NCI-H1105 treated with DMSO at 0.1 percent for 48 hours (cell line): ENCODE data around the gene HECW1.
"Not testable (repeated sequence)": the region's sequence is repeated elsewhere in the genome, so short reads cannot be mapped to it uniquely, and the experiment has no call there.

Source experiments
- DNase-seq: peaks from one replicate; lab custom pipeline; 2025; lab: John Stamatoyannopoulos, UW

The HECW1 gene

DNA sequence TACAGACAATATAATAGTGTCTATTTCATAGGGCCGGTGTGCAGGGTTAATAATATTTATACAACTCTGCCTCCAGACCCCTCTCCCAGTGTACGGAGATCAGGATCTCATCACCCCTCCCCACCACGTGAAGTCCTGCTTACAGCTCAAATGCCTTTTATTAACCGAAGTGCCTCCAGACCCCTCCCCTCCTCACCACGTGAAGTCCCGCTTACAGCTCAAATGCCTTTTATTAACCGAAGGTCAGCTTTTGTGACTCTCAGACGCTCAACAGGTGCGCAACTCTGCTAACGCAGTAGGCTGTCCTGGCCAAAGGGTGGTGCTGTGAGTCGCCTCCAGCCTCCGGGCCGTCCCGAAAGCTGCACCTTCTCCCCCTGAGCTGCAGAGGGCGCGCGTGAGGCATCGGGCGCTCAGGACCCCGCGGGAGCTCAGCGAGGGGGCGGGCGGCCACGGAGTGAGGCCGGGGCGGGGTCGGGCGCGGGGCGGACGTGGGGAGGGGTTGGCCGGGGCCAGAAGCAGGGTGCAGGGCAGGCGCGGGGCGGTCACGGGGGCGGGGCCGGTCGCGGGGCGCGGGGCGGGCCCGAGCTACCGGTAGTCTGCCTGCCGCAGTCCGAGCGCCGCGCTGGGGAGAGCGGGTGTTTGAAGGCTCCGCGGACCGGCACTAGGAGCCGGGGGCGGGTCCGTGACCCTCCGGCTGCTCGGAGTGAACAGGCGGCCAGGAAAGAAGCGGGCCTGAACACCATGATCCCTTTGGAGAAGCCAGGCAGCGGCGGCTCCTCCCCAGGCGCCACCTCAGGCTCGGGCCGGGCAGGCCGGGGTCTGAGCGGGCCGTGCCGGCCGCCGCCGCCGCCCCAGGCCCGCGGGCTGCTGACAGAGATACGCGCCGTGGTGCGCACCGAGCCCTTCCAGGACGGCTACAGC is 470.3 kb downstream of the HECW1 start, which contains the start of gene STK17A:
Gene STK17A (plus strand): TSS at position 606 of the 921 bp plus-strand sequence. CDS start 136 bp downstream, at position 742.
- peak; percentile 94 for DNase-seq

GRCh38 chr7:43583424-43584194 is 471.2 kb downstream of the HECW1 start:
- DNase-seq: peak; percentile 61

DNA sequence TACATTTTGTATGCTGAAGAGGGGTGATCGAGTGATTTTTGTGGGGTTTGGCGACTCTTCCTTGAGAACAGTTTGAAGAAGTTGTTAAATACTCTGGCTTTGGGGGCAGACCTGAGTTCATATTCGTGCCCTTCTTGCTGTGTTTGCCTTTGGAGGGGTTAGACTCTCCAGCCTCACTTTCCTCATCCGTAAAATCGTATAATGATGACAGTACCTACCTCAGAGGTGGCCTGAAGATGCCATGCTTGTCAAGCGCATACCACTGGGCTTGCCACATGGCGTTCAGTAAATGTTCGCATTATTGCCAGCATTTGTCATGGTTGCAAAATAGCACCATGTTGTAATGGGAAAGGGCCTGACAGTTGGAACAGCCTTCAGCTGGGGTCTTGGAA is 471.7 kb downstream of the HECW1 start:
- no peak for DNase-seq

GRCh38 chr7:43584733-43585132 is 472.3 kb downstream of the HECW1 start:
- not testable (repeated sequence) for DNase-seq

DNA sequence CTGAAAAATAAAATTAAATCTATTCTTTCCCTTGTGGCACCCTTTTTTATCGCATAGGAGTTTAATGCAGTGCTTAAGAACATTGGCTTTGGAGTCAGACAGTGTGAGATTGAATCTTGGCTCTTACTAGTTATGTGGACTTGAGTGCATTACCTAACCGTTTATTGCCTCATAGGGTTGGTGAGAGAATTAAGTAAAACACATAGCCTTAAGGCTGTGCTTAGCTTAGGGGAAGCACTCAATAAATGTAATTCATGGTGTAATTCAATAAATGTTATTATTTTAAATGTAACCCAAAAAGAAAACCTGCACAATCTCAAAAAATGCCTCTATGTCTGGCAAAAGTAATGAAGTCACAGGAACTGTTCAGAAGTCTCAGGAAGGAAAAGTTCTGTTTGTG is 473.1 kb downstream of the HECW1 start:
- no peak for DNase-seq

GRCh38 chr7:43586251-43586900 is 473.9 kb downstream of the HECW1 start:
- no peak for DNase-seq

DNA sequence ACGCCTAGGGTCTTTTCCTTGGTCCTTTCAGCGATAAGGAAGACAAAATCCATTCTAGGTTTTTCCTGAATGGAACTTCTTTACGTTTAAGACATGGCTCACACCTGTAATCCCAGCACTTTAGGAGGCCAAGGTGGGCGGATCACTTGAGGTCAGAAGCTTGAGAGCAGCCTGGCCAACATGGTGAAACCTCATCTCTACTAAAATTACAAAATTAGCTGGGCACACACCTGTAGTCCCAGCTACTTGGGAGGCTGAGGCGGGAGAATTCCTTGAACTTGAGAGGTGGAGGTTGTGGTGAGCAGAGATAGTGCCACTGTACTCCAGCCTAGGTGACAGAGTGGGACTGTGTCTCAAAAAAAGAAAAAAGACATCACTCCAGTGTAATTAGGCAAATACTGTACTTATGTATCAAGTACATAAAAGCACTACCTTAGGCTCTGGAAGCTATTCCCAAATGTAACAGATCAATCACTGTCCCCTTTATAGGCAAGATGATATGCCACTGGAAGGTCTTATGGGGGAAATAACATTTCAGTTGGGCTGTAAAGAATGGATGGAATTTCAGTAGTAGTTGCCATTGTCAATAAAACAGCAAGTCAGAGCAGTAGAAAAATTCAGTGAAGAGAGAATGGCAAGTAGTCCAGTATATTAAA is 476.2 kb downstream of the HECW1 start:
- DNase-seq: no peak

DNA sequence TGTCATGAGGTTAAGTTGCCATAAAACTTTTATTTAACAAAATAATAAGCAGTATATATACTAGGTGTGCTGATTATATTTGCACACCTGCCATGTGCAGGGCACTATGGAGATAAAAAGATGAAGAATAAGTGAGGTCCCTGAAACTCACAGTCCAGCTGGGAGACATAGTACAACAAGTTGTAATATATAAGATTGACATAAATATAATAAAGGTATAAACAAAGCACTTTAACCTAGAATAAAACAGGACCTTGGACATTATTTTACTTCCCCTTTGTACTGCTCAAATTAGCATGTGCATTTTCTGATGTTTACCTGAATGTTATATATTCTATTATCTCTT is 476.7 kb downstream of the HECW1 start:
- DNase-seq: no peak

GRCh38 chr7:43589728-43590127 is 477.3 kb downstream of the HECW1 start:
- DNase-seq: no peak

DNA sequence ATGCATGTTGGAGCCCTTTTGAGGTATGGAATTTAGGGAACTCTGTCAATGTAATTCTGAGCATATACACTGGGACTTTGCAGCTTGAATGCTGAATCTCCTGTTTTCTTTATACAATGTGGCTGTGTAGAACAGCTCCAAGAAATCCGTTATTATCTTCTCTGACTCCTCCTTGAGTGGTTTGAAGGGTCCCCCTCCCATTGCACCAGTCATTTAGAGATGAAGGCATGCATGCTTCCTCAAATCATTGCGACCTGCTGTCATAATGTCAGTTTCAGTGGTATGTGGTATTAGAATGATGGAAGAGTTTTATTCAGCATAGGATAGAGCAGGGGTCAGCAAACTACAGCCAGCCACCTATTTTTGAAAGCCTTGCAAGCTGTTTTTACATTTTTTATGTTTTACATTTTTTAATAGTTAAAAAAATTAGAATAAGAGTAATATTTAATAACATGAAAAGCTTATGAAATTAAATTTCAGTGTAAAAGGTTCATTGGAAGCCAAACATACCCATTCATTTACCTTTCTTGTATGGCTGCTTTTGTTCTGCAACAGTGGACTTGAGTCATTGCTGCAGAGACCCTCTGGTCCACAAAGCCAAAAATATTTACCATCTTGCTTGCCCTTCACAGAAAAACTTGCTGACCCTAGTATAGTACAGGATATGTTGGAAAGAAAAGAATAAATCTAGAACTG is 478.6 kb downstream of the HECW1 start:
- DNase-seq: no peak

- DNase-seq: no peak
Measured at GRCh38 chr7:43591558-43592180, 479.2 kb downstream of the HECW1 start.

DNA sequence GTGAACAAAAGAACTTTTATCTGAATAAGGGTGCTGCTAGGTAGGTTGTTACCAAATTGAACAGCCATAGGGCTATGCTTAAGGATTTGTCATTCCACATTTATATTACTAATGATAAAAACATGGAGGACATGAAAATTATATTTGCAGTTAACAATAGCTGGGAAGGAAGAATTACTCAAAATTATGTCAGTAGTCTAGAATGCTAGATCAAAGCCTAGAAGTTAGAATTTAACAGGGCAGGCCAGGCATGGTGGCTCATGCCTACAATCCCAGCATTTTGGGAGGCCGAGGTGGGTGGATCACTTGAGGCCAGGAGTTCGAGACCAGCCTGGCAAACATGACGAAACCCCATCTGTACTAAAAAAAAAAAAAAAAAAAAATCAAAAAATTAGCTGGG is 479.9 kb downstream of the HECW1 start:
- no peak for DNase-seq

- no peak for DNase-seq
Measured at GRCh38 chr7:43593010-43593409, 480.6 kb downstream of the HECW1 start.

- no peak for DNase-seq
Measured at GRCh38 chr7:43594020-43594419, 481.6 kb downstream of the HECW1 start.

DNA sequence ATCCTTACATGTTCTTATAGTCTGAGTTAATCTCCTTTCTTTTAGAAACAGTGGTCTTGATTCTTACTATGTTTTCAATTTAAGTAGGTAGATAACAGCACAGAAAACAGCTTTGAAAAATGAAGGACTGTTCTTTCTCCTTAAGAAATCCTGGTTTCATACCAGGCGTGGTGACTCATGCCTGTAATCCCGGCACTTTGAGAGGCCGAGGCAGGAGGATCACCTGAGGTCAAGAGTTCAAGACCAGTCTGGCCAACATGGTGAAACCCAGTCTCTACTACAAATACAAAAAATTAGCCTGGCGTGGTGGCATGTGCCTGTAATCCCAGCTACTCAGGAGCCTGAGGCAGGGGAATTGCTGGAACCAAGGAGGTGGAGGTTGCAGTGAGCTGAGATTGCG is 484.0 kb downstream of the HECW1 start:
- not testable (repeated sequence) for DNase-seq

- DNase-seq: no peak
Measured at GRCh38 chr7:43600056-43600455, 487.6 kb downstream of the HECW1 start.

DNA sequence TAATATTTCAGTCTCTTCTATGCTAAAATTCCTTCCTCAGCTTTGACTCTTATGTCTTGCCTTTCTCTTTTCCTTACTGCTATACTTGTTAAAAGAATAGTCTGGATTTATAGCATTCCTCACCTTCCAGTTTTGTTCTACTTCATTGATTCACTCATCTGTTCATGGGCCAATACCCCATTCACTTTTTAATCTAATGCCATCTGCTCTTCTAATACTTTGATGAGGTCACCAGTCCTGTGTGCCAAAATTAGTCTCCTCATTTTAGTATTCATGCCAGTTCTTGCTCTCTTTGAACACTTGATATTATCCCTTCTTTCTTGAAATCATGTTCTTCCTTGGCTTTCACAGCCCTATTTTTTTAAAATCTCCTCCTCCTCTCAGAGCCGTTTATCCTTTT is 489.8 kb downstream of the HECW1 start:
- DNase-seq: no peak

DNA sequence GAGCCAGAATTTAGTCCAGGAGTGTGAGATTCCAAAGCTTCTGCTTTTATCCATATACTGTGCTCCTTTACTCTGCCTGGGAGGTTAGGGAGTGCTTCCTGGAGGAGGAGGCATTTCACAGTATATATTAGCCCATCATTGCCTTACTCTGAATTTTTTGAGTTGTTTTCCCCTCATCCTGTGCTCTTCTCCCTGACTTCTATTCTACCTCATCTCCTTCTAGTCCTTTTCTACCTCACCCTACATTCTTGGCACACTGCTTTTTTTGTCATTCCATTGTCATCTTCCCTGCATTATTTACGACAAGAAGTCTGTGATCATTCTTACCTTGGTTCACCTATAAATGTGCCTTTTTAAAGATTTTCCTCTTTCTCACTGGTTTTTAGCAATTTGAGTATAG is 491.8 kb downstream of the HECW1 start:
- no peak for DNase-seq

GRCh38 chr7:43609097-43609496 is 496.6 kb downstream of the HECW1 start:
- no peak for DNase-seq

GRCh38 chr7:43612128-43612527 is 499.7 kb downstream of the HECW1 start:
- DNase-seq: no peak
